Esophagus muscularis mucosa (tissue), 4 donors: ENCODE data around the gene ZDHHC4. TPM values are rescaled to one million over a fixed set of nuclear protein-coding genes. Genes with fewer than 3 reads are reported as not detected.

Experiments
- DNase-seq: peaks from one replicate; pipeline ENCODE4 v3.0.0-alpha.2; 2017; ENCODE audit errors: extremely low spot score
- H3K27ac ChIP-seq, 4 donors: fragments of 200-600 bp; sonication (generic); replicated peaks in 1 of 4; 1 replicate in 3 of 4; 2 replicates in 1 of 4; pipeline ENCODE4 v1.5.1; 2016 to 2019; ENCODE audit warnings: mild to moderate bottlenecking in 1 of 4
- H3K27me3 ChIP-seq, 4 donors: fragments of 200-600 bp; sonication (generic); one replicate each; pipeline versions ENCODE4 v1.5.1 to v1.6.0; 2016 to 2019
- H3K36me3 ChIP-seq, 4 donors: fragments of 200-600 bp; sonication (generic); one replicate each; pipeline ENCODE4 v1.5.1; 2016 to 2019
- H3K4me1 ChIP-seq, 4 donors: fragments of 200-600 bp; sonication (generic); one replicate each; pipeline ENCODE4 v1.5.1; 2016 to 2019
- H3K4me3 ChIP-seq, 4 donors: fragments of 200-600 bp; sonication (generic); 1 replicate in 2 of 4; 2 replicates in 2 of 4; pipeline ENCODE4 v1.5.1; 2016 to 2019; ENCODE audit warnings: mild to moderate bottlenecking in 4 of 4, moderate library complexity in 1 of 4
- H3K9me3 ChIP-seq, 4 donors: fragments of 200-600 bp; sonication (generic); 1 replicate in 3 of 4; 2 replicates in 1 of 4; pipeline ENCODE4 v1.5.1; 2016 to 2019
- CTCF ChIP-seq, 3 experiments: fragments of 200-600 bp in 2 of 3; fragments of 450-650 bp in 1 of 3; sonication (generic) in 2 of 3; IDR thresholded peaks; one replicate each; pipeline ENCODE4 v1.5.1; 2017 to 2019; ENCODE audit warnings: antibody characterized with exemption in 3 of 3, mild to moderate bottlenecking in 2 of 3, moderate library complexity in 1 of 3
- EP300 ChIP-seq: sonication (generic); formaldehyde crosslinking; IDR thresholded peaks from one replicate; pipeline ENCODE4 v1.6.1; 2017; ENCODE audit warnings: antibody characterized with exemption
- POLR2A ChIP-seq: fragments of 450-650 bp; IDR thresholded peaks from one replicate; pipeline ENCODE4 v1.6.1; 2017; ENCODE audit warnings: antibody characterized with exemption, moderate library complexity, mild to moderate bottlenecking, low read depth
- POLR2AphosphoS5 ChIP-seq, 2 donors: sonication (generic); formaldehyde crosslinking; IDR thresholded peaks; one replicate each; pipeline ENCODE4 v1.6.1; 2017; ENCODE audit warnings: antibody characterized with exemption in 2 of 2
- WGBS: methylation state at CpG from one replicate; pipeline ENCODE4 v1.1.5; 2018; 5-methylcytosine and 5-hydroxymethylcytosine counted together
- intact Hi-C: fragments of 100-400 bp; cut with DNase I; formaldehyde crosslinking; loops from one replicate; pipeline ENCODE4 v1.15.1; 2023
- total RNA-seq, 4 donors: library from RNA; depleted of rRNA; stranded (reverse); fragments of >200 nt; gene quantifications; one replicate each; pipeline versions ENCODE4 v1.1.0 to v1.2.1, GENCODE V29; 2016

Gene ZDHHC4
- total RNA-seq, 4 donors from 2014 or later = 41.5 to 57.4 (median 51.9) TPM

DNA sequence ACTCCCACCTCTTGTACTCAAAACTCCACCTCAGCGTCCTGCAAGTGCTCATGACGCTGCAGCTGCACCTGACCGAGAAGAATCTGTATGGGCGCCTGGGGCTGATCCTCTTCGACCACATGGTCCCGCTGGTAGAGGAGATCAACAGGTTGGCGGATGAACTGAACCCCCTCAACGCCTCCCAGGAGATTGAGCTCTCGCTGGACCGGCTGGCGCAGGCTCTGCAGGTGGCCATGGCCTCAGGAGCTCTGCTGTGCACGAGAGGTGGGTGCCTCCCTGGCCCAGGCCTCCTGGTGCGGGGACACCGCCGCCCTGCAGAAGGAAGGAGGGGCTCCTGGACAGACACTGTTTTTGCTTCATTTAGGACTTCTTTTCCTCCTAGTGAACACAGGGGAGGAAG lies 22.8 kb downstream of the ZDHHC4 start:
- H3K4me1 ChIP-seq = no peaks in the 10 kb centered on the region
- H3K27me3 ChIP-seq = no peaks in the 10 kb centered on the region
- intact Hi-C loops = no loop called here
- 88% methylated on average over 14 of the region's 15 CpGs for WGBS
- no peaks in the 10 kb centered on the region for H3K9me3 ChIP-seq
- no peak for DNase-seq
- H3K36me3 ChIP-seq = peaks cover 68 to 100% (median 99%) of the 10 kb centered on the region in 4 donors
- no peak overlapping the region for H3K27ac ChIP-seq
- no peak overlapping the region for H3K4me3 ChIP-seq
- TF ChIP-seq POLR2A (no peak), EP300 (no peak), CTCF (IDR thresholded peaks at IDR 0.05) (no peak), POLR2AphosphoS5 (IDR thresholded peaks at IDR 0.05) (no peak)

- H3K27ac ChIP-seq = no peak overlapping the region
- H3K36me3 ChIP-seq = peaks cover 46 to 100% (median 92%) of the 10 kb centered on the region in 4 donors
- H3K9me3 ChIP-seq = no peaks in the 10 kb centered on the region
- no peak overlapping the region for H3K4me3 ChIP-seq
- H3K4me1 ChIP-seq = no peaks in the 10 kb centered on the region
- no peaks in the 10 kb centered on the region for H3K27me3 ChIP-seq
- no peak for TF ChIP-seq CTCF (IDR thresholded peaks at IDR 0.05)
- 76% methylated on average over 10 of the region's 10 CpGs for WGBS
- DNase-seq = no peak
- intact Hi-C loops = no loop called here
Observed at GRCh38 chr7:6604458-6604857, 27.2 kb downstream of the ZDHHC4 start.

DNA sequence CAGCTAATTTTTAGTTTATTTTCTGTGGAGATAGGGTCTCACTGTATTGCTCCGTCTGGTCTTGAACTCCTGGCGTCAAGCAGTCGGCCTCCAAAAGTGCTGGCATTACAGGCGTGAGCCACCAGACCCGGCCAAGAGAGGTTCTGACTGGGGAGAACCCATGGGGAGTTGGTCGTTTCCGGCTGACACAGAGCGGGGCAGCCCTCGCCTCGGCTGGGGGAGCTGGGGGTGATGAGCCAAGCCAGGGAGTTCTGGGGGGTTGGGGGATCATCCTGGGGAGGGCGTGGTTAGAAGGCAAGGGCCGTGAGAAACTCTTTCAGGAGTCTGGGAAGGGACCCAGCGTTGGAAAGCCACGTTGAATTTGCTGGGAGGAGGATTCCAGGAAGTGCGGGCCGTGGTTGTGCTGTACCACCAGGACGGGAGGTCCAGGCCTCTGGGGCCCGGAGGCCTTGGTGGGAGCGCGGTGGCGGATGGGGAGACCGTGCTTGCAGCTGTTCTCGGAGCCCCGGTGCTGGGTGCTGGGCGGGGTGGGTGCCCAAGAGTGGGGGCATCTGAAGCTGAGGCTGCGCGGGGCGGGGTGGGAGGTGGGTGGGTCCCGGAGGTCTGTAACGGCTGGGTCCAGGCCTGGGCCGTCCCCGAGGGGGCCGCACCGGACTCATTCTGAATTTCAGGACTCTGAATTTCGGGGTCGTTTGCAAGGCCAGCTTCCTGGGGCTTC lies 29.8 kb downstream of the ZDHHC4 start:
- Histone ChIP-seq H3K4me1 (no peaks in the 10 kb centered on the region), H3K27me3 (no peaks in the 10 kb centered on the region), H3K36me3 (peaks cover 22 to 82% (median 68%) of the 10 kb centered on the region in 4 donors), H3K27ac (no peak overlapping the region), H3K4me3 (no peak overlapping the region), H3K9me3 (no peaks in the 10 kb centered on the region)
- intact Hi-C loops = no loop called here
- WGBS = 94% methylated on average over 27 of the region's 36 CpGs
- TF ChIP-seq POLR2A (no peak), POLR2AphosphoS5 (IDR thresholded peaks at IDR 0.05) (no peak), CTCF (IDR thresholded peaks at IDR 0.05) (no peak), EP300 (no peak)
- no peak for DNase-seq

GRCh38 chr7:6607651-6608051 lies 30.4 kb downstream of the ZDHHC4 start:
- no peaks in the 10 kb centered on the region for H3K9me3 ChIP-seq
- intact Hi-C loops = no loop called here
- H3K4me1 ChIP-seq = no peaks in the 10 kb centered on the region
- peaks cover 22 to 76% (median 61%) of the 10 kb centered on the region in 4 donors for H3K36me3 ChIP-seq
- no peak for DNase-seq
- no peaks in the 10 kb centered on the region for H3K27me3 ChIP-seq
- no peak overlapping the region for H3K27ac ChIP-seq
- 92% methylated on average over 18 of the region's 38 CpGs for WGBS
- no peak overlapping the region for H3K4me3 ChIP-seq
- TF ChIP-seq POLR2A = no peak
- TF ChIP-seq CTCF (IDR thresholded peaks at IDR 0.05) = no peak
- no peak for TF ChIP-seq POLR2AphosphoS5 (IDR thresholded peaks at IDR 0.05)
- TF ChIP-seq EP300 = no peak

DNA sequence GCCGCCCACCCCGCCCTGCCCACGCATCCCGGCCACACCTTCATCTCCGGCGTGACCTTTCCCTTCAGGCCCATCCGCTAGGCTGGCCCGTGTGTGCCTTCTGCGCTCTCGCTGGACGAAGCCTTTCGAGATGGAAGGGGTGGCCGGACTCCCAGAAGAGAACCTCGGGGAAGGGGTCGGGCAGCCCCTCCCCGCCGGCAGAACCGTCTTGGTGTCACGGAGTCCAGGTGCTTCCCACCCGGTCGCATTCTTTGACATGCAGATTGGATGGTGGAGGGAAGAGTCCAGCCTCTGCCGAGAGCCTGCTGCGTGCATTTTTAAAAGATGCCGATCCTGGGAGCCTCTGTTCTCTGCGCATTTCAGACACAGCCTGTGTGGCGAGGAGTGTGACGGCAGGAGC lies 30.8 kb downstream of the ZDHHC4 start:
- Histone ChIP-seq H3K4me3 (no peak overlapping the region), H3K4me1 (no peaks in the 10 kb centered on the region), H3K9me3 (no peaks in the 10 kb centered on the region), H3K36me3 (peaks cover 22 to 72% (median 57%) of the 10 kb centered on the region in 4 donors), H3K27ac (no peak overlapping the region), H3K27me3 (no peaks in the 10 kb centered on the region)
- 87% methylated on average over 26 of the region's 27 CpGs for WGBS
- intact Hi-C loops = no loop called here
- DNase-seq = no peak
- no peak for TF ChIP-seq POLR2AphosphoS5 (IDR thresholded peaks at IDR 0.05)
- TF ChIP-seq EP300 = no peak
- TF ChIP-seq CTCF (IDR thresholded peaks at IDR 0.05) = no peak
- no peak for TF ChIP-seq POLR2A
